Left renal cortex interstitium (tissue), 4 donors: ENCODE results near the gene HSD3B7. TPM values are rescaled to one million over a fixed set of nuclear protein-coding genes. Genes with fewer than 3 reads are reported as not detected.
"Not testable (repeated sequence)": the region's sequence is repeated elsewhere in the genome, so short reads cannot be mapped to it uniquely, and the experiment has no call there.

ENCODE experiments used
- DNase-seq, 4 donors: peaks; one replicate each; pipeline ENCODE4 v3.0.0-alpha.2; 2013; ENCODE audit warnings: low read depth in 4 of 4, low spot score in 2 of 4, missing footprints in 1 of 4
- polyA plus RNA-seq, 4 donors: library from polyadenylated mRNA; unstranded; fragments of 120-200 nt; gene quantifications; one replicate each; pipeline ENCODE4 v1.2.1, GENCODE V29; 2013; ENCODE audit not compliant: insufficient read length in 4 of 4

Gene HSD3B7
- polyA plus RNA-seq, 4 donors: 7.2 to 12.0 (median 9.4) TPM

DNA sequence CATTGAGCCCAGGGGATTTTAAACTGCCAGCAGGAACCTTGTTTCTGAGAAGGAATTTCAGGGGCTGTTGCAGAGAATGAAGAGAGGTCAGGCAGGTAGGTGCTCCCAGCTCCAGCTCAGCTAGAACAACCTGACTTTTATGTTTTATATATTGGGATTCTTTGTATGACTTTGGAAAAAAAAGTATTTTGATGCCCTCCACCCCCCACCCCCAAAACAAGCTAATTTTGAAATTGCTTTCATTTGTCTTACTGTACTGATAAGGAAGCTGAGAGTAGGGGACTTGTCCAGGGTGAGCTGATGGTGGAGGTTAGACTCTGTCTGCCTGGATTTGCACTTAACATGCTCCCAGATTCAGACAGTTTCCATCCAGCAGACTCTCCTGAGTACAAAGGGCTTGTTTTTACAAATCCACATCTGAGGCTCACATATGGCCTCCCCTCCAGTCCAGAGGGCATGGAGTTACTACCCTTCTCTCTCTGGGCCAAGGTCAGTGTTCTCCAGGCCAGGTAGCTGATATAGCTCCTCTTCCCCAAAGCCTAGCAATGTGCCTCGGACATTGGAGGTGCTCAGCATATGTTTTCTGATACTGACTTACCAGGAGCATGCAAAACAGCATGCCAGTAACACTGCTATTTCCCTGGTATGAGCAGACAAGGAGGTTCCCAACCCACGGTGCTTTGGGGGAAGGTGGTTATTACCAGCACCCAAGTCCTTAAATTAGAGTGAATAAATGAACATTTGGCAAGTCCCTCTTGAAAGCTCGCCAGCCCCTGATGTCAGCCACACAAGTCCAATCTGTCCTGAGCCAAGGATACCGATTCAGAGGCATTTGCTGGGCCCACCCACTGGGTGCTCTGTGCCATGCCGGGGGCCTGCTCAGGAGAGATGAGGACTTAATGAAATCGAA lies 14.1 kb downstream of the HSD3B7 start:
- no peak for DNase-seq

DNA sequence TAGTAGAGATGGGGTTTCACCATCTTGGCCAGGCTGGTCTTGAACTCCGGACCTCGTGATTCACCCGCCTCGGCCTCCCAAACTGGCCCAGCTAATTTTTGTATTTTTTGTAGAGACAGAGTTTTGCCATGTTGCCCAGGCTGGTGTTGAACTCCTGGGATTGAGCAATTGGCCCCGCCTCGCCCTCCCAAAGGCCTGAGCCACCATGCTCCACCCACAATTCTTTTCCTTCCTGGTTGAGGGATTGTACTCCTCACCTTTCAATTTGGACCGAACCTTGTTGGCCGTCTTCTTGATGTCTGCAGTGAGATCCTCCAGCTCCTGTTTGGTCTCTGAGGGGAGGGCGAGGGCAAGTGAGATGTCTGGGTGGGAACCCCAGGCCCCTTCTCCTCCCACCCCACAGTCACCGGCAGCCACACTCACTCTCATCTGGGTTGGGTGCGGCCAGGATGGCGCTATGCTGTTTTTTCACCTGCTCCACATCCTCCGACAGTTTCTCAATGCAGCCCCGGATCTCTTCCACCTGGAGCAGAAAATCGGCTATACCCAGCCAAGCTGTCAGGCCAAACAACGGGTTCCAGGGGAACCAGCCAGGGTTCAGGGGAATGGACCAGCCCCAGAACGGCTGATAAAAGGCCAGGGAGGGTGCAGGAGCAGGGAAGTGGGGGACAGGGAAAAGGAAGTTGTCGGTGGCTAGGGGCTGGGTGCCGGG lies 15.8 kb downstream of the HSD3B7 start:
- DNase-seq: no peak

DNA sequence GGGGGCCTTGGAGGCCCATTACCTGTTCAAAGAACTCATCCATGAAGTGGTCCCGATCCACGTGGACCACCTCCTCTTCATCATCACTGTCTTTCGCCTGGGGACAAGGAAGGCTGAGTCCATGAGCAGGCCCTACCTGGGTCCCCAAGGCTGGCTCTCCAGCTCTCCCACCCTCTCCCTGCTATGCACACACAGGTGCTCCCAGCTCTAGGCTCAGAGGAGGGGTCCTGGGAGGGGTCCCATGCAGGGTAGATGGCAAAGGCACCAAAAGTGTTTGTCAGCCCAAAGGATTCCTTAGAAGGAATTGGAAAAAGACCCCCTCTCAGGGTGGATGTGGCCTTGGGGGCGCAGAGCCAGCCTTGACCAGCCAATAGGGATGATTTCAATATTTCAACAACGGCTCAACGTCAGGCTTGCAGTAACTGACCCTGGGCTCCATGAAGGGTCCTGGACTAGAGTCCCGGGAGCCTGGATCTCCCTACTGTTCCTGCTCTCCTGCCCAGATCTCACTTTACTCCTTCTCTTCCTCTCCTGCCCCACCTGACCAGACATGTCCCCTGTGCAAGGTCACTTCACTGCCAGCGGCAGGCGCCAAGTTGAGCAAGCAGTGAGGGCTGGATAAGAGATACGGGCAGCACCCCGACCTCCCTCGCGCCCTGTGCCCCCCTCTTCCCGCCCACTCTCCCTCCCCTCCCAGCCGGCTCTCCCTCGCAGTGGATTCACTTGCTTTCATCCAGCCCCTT lies 16.7 kb downstream of the HSD3B7 start:
- DNase-seq: no peak

DNA sequence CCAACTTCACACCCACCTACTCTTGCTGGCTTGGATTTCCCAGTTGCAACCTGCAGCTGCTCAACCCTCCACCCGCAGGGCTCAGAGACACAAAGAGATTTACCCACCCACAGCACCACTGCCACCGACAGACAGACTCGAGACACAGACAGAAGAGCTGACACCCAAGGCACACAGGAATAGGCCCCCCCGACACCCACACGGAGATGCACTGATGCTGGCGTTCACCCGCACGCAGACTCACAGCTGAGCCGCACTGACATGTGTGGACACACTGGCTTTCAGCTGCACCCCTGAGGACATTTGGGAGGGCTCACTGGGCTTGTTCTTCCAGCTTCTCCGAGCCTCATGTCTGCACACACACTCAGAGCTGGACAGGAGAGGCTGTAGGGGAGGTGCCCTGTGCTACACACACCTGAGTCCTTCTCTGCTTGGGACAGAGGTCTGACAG lies 17.3 kb downstream of the HSD3B7 start:
- no peak for DNase-seq

DNA sequence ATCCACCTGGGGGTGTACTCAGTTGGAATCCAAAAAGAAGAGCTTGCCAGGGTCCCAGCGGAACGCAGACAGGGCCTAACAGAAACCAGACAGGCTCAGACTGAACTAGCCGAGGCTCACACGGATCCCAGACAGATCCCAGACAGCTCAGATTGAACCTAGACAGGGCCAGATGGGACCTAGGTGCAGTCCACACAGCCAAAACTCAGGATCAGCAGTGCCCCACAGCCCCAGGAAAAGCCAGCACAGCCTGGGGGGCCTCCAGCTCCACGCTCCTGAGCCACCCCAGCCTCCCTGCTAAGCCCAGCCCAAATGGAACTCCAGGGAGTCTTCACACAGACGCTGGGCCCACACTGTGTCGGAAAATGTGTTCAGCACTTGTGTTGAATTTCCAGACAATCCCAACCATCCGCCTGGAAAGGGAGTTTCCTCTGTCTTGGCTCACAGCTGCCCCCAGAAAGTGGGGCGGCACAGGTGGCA lies 17.9 kb downstream of the HSD3B7 start:
- DNase-seq: no peak

DNA sequence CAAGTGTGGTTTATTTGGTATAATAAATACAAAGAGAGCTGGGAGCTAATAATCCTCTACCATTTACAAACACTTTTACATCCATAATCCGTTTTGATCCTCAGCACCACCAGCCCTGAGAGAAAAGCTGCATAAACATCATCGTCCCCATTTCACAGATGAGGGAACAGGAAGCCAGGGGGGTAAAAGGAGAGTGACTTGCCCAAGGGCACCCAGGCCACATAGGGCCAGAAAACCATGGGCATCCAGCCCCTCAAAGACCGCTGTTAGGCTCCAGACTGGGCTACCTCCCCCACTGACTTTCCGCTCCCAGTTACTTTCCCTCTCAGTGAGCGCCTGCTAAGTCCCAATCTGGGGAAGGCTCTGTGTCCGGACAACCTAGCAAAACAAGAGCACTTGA lies 18.7 kb downstream of the HSD3B7 start:
- DNase-seq: no peak

DNA sequence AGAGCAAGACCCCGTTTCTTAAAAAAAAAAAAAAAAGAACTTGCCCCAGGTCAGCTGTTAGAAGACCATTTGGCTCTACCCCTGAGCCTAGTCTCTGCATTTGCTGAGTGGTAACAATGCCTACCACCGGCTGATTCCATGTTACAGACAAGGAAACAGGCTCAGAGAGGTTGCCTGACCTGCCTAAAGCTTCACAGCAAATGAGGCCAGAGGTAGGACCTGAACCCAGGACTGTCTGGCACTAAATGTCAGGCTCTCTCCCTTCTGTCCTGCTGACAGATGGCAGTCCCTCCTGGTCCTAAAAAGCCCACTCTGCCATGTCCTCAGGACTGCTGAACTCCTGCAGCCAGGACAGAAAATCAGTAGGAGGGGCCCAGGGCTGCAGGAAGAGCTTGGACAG lies 19.7 kb downstream of the HSD3B7 start:
- DNase-seq: no peak

DNA sequence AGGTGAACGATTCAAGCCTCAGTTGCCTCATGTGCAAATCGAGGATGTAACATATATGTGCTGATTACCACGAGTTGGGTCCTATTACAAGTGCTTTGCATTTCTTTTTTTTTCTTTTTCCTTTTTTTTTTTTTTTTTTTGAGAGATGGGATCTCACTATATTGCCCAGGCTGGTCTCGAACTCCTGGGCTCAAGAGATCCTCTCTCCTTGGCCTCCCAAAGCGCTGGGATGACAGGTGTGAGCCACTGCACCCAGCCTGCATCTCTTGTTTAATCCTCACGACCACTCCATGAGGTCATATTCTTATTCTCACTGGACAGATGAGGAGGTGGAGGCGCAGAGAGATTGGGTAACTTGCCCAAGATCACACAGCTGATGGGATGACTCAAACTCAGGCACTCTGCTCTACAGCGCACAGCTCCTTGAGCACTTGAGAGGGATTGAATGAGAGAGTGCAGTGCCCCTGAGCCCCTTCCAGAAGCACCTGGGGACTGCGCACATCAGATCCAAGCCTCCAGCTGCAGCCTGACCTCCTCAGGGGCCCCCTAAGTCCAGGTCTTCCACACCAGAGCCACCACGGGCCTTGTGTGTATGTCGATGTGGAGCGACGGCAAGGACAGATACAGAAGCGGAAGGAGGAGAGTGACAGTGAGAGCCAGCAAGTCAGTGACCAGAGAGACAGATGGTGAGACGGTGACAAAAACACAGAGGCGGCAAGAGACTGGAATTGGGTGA lies 20.5 kb downstream of the HSD3B7 start:
- no peak for DNase-seq

DNA sequence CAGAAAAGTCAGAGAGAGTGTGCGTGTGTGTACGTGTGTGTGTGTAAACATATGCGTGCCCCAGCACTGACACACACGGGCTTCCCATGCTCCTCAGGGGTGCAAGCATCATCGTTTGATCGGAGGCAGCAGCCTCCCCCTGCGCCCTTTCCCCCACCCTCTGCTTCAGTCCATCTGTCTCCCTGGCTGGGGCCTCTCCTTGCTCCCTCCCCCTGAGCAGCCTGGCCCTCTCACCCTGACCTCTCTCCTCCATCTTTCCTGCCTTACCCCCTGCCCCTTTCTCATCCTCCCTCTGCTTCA lies 21.0 kb downstream of the HSD3B7 start:
- no peak for DNase-seq

DNA sequence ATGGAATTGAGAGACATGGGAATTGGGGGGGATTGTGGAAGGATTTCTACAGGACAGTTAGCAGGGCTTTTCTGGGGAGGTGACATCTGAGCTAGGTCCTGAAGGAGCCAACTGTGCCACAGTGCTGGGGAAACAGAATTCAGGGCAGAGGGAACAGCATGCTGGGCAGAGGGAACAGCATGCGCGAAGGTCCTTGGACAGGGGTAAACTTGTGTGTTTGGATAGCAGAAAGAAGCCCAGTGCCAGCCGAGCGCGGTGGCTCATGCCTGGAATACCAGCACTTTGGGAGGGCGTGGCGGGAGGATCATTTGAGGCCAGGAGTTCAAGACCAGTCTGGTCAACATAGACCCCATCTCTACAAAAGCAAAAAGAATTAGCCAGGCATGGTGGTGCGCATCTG lies 21.6 kb downstream of the HSD3B7 start:
- DNase-seq: no peak

DNA sequence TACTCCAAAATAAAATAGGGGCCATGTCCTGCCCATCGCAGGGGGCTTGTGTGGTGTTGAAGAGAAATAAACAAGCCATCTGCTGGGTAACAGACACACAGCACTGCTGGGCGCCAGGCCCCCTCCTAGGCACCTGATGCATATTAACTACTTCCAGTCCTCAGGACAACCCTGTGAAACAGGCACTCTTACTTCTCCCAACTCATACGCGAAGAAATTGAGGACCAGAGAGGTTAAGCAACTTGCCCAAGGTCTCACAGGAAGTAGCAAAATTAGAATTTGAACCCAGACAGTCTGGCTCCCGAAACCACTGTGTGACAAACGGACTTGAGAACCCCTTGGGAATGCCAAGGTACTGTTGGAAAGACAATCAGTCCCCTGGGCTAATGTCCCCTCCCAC lies 22.7 kb downstream of the HSD3B7 start:
- no peak for DNase-seq

DNA sequence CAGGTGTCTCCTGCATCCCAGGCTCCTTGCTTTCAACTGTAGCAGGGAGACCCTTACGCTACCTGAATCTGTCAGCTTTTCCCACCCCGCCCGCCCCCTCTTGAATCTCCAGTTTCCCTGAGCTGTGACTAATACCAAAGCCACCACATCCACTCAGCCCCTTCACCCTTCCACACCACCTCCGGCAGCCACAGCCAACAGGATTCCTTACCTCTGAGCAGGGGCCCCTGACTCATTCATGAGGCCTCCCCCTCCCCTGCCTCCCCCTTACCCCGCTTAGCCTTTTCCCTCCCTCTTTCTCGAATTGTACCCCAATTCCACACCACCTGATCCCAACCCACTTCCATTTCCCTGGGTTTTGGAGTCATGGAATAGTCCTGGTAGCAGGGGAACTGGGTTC lies 23.1 kb downstream of the HSD3B7 start:
- no peak for DNase-seq

DNA sequence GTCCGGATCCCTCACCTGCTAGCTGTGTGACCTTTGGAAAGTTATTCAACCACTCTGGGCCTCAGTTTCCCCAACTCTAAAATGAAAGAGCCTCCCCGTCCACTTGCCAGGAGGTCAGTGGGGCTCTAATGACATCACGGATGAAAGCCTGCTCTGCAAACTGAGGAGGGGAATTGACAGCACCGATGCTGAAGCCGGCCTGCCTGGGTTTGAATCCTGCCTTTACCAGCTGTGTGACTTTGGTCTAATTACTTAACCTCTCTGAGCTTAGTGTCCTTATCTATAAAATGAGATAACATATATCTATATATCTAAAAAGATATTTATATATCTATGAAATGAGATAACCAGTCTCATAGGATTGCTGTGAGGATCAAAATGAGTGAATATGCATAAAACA lies 23.5 kb downstream of the HSD3B7 start:
- no peak for DNase-seq

DNA sequence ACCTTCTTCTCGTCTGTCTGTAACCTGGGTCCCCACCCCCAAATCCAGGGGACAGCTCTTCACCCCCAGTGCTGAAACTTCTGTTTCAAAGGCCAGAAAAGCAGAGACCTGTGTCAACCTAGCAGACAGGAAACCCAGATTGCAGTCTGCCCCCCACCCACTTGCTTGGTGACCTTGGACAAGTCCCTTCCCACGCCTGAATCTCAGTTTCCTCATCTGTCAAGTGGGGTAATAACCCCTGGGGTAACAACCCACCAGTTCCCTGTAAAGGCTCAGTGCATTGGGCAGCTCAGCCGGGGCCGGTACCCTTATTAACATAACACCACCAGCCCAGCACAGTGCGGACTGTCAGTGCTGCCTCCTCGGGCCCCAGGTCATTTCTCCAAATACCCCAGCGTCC lies 24.1 kb downstream of the HSD3B7 start:
- DNase-seq: no peak

DNA sequence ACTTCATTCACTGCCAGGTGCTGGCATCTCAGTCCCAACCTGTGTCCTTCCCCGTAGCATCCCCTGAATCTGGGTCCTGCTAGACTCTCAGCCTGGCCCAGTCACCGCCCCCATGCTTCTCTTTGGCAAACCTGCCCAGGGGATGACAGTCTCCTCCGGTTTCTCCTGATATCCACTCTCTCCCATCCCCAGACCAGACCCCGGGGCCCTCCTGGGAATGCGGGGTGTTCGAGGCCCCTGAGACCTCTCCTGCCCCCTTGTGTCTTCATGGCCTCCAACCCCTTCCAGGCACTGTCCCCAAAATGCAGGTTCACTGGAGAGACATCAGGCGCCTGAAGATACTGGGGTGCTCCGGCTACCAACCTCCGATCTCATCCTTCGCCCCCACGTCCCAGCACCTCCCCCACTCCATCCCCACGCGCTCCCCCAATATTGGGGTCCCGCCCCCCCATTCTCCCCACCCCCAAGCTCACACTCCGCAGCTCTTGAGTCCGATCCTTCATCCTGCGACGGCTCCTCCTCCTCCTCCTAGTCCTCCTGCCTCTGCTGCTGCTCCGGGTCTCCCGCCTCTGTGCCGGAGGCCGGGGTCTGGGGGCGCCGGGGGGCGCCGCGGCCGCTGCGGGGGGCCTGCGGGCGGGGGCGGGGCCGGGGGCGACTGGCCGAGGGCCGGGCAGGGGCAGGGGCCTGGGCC lies 25.0 kb downstream of the HSD3B7 start:
- DNase-seq: no peak

DNA sequence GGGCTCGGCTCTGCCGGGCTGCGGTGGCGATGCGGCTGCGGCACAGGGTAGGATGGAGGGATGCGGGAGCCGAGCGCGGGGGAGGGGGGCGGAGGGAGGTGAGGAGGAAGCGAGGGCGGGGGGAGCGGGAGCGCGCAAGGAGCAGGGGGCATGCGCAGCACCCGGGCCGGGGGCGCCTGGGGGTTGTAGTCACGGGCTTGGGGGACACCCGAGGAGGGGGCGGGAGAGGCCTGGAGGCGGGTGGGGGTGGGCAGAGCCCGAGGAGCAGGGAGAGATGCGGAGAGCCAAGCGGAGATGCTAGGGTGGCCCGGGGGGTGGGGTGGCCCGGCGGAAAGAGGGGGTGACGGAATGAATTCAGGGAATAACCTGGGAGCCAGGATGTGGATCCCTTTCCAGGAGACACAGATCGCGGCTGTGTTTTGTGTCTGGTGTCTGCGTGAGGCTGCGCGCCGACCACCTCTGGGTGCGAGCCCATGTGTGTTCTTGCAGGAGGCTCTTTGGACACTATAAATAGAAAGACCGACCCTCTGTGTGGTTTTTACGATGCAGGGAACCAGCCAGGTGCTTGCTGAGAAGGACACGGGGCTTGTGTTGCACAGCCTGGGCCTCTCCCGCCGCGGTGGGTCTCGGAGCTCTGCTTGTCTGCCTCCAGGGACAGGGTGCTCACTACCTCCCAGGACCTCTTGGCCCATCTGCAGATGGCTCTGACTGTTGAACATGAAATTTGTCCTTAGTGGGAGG lies 25.7 kb downstream of the HSD3B7 start, which contains the start of gene STX1B:
TSS of gene STX1B (minus strand) at position 54 of the 741 bp plus-strand sequence. CDS start 242 bp downstream, outside the sequence.
- no peak for DNase-seq

DNA sequence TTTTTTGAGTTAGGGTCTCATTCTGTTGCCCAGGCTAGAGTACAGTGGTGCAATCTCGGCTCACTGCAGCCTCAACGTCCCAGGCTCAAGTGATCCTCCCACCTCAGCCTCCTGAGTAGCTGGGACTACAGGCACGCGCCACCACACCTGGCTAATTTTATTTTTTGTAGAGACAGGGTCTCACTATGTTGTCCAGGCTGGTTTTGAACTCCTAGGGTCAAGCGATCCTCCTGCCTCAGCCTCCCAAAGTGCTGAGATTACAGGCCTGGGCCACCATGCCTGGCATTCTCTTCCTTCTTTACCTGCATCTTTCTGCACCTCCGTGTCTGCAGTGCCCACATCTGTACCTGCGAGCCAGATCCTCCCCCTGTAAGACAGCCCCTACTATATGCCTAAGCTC lies 26.8 kb downstream of the HSD3B7 start:
- DNase-seq: not testable (repeated sequence)

DNA sequence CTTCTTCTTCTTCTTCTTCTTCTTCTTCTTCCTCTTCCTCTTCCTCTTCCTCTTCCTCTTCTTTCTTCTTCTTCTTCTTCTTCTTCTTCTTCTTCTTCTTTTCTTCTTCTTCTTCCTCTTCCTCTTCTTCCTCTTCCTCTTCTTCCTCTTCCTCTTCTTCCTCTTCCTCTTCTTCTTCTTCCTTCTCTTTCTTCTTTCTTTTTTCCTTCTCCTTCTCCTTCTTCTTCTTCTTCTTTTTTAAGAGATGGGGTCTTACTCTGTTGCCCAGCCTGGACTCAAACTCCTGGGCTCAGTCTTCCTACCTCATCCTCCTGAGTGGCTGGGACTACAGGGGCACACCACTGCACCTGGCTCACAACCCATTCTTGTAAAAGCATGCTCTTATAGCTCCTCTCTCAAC lies 28.3 kb downstream of the HSD3B7 start:
- not testable (repeated sequence) for DNase-seq

DNA sequence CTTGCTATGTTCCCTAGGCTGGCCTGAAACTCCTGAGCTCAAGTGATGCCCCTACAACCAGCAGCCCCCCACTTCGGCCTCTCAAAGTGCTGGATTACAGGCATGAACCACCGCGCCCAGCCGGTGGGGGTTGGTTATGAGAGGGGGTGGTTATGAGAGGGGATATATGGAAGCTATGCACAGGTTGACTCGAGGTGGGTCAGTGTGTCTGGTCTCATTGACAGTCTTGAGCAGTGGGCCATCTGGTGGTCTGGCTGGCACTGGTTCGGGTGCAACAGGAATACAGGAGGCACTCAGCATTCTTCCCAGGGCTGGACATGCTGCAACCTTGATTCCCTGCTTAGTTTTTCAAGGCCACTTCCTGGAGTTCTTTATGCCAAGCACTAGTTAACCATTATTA lies 31.0 kb downstream of the HSD3B7 start:
- DNase-seq: no peak
